ENCODE data around the gene GET3. TPM values are rescaled to one million over a fixed set of nuclear protein-coding genes. Genes with fewer than 3 reads are reported as not detected.

GET3 gene
- total and polyA plus RNA-seq, 4 donors: 50.9 to 120 (median 102) TPM

DNA sequence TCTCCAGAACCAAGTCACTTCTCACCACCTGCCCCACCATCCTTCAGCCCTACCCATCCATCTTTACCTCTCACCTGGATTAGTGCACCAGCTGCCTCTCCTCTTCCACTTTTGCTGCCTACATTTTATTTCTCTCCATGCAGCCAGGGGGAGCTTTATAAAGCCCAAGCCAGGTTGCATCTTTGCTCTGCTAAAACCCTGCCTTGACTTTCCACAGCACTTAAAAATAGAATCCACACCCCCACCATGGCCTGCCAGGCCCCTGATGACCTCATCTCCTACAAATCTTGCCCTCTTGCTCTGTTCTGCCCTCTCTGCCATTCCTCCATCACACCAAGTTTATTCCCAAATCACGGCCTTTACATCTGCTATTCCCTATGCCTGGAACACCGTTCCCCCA is 36.3 kb downstream of the GET3 start:
- Histone ChIP-seq H3K4me3 (ENCODE audit: low read depth, low read length) (no peak overlapping the region), H3K9me3 (ENCODE audit: control insufficient read depth, insufficient read depth, low read length) (no peaks in the 10 kb centered on the region), H3K27ac (ENCODE audit: low read depth, low read length) (no peak overlapping the region), H3K27me3 (ENCODE audit: control insufficient read depth, insufficient read depth, low read length) (no peaks in the 10 kb centered on the region), H3K4me1 (ENCODE audit: control insufficient read depth, insufficient read depth, low read length) (peaks cover 33% of the 10 kb centered on the region), H3K36me3 (ENCODE audit: control insufficient read depth, insufficient read depth, low read length) (peaks cover 26% of the 10 kb centered on the region)
- 92% methylated on average over 2 of the region's 2 CpGs for WGBS (ENCODE audit: insufficient coverage)
- DNase-seq (ENCODE audit: low read depth in 4 of 6, low spot score in 6 of 6): no peak

DNA sequence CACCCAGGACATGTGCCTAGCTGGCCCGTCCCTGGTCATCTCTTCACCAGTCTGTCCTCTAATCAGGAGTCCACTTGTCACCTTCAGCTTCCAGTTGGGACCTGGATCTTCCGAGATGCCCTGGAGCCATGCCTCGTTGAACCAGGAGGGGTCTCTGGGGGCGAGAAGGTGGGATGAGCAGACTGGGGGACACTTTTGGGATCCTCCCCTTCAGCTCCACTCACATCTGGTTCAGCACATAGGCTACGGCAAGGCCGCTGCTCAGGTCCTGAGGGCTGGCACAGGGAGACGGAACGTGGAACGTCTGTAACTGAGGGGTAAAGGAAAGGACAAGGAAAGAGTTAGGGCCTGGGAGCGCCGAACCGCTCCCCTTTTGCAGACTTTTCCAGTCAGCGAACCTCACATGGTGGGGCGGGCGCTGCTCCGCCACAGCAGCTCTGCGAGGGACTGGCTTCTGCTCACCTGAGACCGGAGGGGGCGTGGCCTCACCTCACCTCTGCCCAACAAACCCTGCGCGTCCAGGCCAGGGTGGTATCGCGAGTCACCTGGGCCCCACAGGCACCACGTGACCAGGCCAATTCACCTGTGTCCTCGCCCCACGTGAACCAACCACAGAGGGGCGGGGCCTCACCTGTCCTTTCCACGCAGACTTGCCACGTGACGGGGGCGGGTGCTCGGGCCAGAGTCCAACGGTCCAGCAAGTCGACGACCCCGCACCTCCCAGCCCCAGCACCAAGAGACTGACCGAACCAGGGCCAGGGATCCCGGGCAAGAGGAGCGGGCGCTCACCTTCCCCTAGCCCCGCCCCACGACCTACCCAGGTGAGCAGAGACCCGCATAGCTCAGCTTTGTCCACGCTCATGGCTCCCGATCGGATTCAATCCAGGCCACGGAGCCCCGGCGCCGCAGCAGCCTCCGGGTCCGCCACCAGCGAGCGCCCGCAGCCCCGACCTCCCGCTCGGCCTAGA is 37.6 kb downstream of the GET3 start, which contains the start of gene HOOK2:
TSS of gene HOOK2 (minus strand) at position 965 of the 968 bp plus-strand sequence. CDS start at position 862, 103 bp downstream.
- Histone ChIP-seq H3K4me1 (ENCODE audit: control insufficient read depth, insufficient read depth, low read length) (peaks cover 42% of the 10 kb centered on the region), H3K27me3 (ENCODE audit: control insufficient read depth, insufficient read depth, low read length) (no peaks in the 10 kb centered on the region), H3K9me3 (ENCODE audit: control insufficient read depth, insufficient read depth, low read length) (no peaks in the 10 kb centered on the region), H3K36me3 (ENCODE audit: control insufficient read depth, insufficient read depth, low read length) (peaks cover 24% of the 10 kb centered on the region), H3K27ac (ENCODE audit: low read depth, low read length) (peak within 1 kb of the TSS; percentile 61), H3K4me3 (ENCODE audit: low read depth, low read length) (peak within 1 kb of the TSS; percentile 85)
- DNase-seq (ENCODE audit: low read depth in 4 of 6, low spot score in 6 of 6): peak in 1 of 6 donors; percentile 74
- 10% methylated on average over 52 of the region's 58 CpGs for WGBS (ENCODE audit: insufficient coverage)

DNA sequence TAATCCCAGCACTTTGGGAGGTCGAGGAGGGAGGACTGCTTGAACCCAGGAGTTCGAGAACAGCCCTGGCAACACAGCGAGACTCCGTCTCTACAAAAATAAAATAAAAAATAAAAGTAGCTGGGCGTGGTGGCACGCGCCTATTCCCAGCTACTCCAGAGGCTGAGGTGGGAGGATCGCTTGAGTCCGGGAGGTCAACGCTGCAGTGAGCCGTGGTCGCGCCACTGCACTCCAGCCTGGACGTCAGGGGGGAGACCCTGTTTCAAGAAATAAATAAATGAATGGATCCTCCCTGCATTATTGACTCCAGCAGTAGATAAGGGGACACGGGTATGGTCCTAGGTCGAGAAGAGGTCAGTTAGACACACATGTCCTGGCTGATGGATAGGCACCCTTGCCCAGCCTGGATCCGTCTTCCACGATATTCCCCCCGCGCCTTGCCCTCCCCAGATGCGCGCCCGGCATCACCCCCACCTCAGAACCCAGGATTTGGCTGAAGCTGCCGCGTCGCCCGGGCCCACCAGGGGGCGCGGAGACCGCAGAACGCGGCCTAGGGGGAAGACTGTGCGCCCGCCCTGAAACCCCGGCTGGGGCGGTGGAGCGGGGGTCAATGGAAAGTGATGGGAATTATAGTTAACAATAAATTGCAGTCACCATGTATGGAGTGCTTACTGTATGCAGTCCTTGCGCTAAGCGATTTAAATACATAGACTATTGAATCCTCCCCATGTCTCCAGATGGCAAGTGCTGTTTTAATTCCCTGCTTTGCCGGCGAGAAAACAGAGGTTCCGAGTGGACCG is 40.1 kb downstream of the GET3 start:
- H3K4me1 ChIP-seq (ENCODE audit: control insufficient read depth, insufficient read depth, low read length): peaks cover 51% of the 10 kb centered on the region
- DNase-seq (ENCODE audit: low read depth in 4 of 6, low spot score in 6 of 6): peak in 3 of 6 donors; percentile 63 to 93 (median 91)
- H3K36me3 ChIP-seq (ENCODE audit: control insufficient read depth, insufficient read depth, low read length): peaks cover 3% of the 10 kb centered on the region
- no peaks in the 10 kb centered on the region for H3K9me3 ChIP-seq (ENCODE audit: control insufficient read depth, insufficient read depth, low read length)
- 4% methylated on average over 29 of the region's 43 CpGs for WGBS (ENCODE audit: insufficient coverage)
- peak overlapping the region; percentile 69 for H3K4me3 ChIP-seq (ENCODE audit: low read depth, low read length)
- H3K27ac ChIP-seq (ENCODE audit: low read depth, low read length): peak overlapping the region; percentile 93
- H3K27me3 ChIP-seq (ENCODE audit: control insufficient read depth, insufficient read depth, low read length): no peaks in the 10 kb centered on the region

DNA sequence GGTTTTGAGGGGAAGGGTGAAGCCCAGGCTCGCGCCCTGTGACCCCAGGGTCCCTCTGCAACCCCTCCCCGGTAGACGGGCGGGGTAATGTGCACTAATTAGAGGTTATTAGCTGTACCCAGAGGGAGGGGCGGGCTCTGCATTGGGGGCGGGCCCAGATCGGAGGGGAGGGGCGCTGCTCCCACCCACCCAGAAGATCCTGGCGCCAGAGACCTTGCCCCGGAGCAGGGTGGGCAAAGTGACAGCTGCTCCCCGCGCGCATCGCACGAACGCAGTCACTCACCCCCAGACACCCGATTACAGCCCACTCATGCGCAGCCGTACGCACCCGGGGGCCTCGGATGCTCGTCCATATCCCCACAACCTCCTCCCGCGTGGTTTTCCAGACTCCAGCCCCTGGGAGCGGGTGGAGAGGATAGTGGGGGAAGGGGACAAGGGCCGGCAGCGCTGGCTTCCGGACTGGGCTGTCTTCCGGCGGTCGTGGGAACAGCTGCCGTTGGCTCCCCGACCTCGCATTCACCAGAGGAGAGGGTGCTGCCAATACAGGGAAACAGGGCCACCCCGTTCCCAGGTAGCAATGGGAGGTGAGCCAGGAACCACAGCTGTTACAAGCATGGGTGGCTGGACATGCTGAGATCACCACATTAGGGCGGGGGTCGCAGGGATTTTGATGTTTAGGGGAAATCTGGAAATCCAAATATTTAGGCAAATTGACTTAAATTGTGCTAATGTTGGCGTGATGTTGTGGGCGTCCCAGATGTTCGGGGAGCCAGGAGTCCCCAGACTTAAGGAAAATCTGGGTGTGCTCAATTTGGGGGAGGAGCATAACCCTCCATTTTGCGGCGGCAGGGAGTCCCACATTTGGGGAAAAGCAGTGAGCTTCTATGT is 41.0 kb downstream of the GET3 start:
- H3K4me3 ChIP-seq (ENCODE audit: low read depth, low read length): peak overlapping the region; percentile 69
- 2% methylated on average over 32 of the region's 44 CpGs for WGBS (ENCODE audit: insufficient coverage)
- peak in 2 of 6 donors; percentile 82 to 86 for DNase-seq (ENCODE audit: low read depth in 4 of 6, low spot score in 6 of 6)

DNA sequence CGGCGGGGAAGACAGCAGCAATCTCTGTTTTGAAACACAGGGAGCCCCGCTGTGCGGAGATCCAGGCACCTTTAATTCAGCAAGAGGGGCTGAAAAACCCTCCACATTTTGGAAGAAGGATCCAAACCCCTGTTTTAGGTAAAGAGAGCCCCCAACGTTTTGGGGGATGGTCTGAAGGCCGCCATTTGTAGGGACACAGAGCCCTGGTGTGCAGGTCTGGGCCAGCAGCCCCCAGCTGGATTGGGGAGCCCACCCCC is 41.5 kb downstream of the GET3 start:
- DNase-seq (ENCODE audit: low read depth in 4 of 6, low spot score in 6 of 6): no peak
- H3K36me3 ChIP-seq (ENCODE audit: control insufficient read depth, insufficient read depth, low read length): peaks cover 3% of the 10 kb centered on the region
- H3K4me1 ChIP-seq (ENCODE audit: control insufficient read depth, insufficient read depth, low read length): peaks cover 64% of the 10 kb centered on the region
- H3K9me3 ChIP-seq (ENCODE audit: control insufficient read depth, insufficient read depth, low read length): no peaks in the 10 kb centered on the region
- peak overlapping the region; percentile 93 for H3K27ac ChIP-seq (ENCODE audit: low read depth, low read length)
- H3K27me3 ChIP-seq (ENCODE audit: control insufficient read depth, insufficient read depth, low read length): no peaks in the 10 kb centered on the region
- peak overlapping the region; percentile 69 for H3K4me3 ChIP-seq (ENCODE audit: low read depth, low read length)
- WGBS (ENCODE audit: insufficient coverage): 23% methylated on average over 4 of the region's 6 CpGs

More for the DNA sequence above, 41.0 kb downstream of the GET3 start:
- no peaks in the 10 kb centered on the region for H3K9me3 ChIP-seq (ENCODE audit: control insufficient read depth, insufficient read depth, low read length)
- H3K36me3 ChIP-seq (ENCODE audit: control insufficient read depth, insufficient read depth, low read length): peaks cover 3% of the 10 kb centered on the region
- H3K4me1 ChIP-seq (ENCODE audit: control insufficient read depth, insufficient read depth, low read length): peaks cover 59% of the 10 kb centered on the region
- H3K27me3 ChIP-seq (ENCODE audit: control insufficient read depth, insufficient read depth, low read length): no peaks in the 10 kb centered on the region
- peak overlapping the region; percentile 93 for H3K27ac ChIP-seq (ENCODE audit: low read depth, low read length)

DNA sequence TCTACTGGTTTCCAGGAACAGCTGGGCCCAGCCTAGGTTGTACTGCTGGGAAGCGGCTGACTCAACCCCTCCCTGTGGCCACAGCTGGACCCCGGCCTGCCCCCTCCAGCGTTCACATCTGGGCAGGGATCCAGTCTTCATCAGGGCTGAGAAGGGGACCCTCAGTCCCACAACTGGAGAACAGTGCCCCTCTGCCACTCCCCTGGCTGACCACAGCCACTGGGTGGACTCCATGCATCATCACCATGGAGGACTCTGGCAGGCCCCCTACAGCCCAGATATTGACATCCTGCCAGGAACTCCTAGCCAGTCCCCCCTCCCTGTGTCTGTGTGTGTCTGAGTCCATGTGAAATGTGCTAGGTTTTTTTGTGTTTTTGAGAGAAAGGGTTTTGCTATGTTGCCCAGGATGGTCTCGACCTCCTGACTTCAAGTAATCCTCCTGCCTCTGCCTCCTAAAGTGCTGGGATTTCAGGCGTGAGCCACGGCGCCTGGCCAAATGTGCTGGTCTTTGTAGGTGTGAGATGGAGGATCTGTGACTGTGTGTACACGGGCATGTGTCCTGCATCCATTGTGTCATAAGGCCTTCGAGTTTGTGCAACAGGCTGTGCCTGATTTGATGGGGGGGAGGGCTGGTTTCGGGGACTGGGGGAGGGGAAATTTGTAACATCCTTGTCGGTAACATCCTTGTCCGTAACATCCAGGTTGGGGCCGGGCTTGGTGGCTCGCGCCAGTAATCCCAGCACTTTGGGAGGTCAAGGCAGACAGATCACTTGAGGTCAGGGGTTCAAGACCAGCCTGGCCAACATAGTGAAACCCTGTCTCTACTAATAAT is 42.1 kb downstream of the GET3 start:
- no peaks in the 10 kb centered on the region for H3K27me3 ChIP-seq (ENCODE audit: control insufficient read depth, insufficient read depth, low read length)
- H3K4me3 ChIP-seq (ENCODE audit: low read depth, low read length): peak overlapping the region; percentile 69
- no peaks in the 10 kb centered on the region for H3K9me3 ChIP-seq (ENCODE audit: control insufficient read depth, insufficient read depth, low read length)
- 61% methylated on average over 14 of the region's 15 CpGs for WGBS (ENCODE audit: insufficient coverage)
- peaks cover 68% of the 10 kb centered on the region for H3K4me1 ChIP-seq (ENCODE audit: control insufficient read depth, insufficient read depth, low read length)
- peaks cover 2% of the 10 kb centered on the region for H3K36me3 ChIP-seq (ENCODE audit: control insufficient read depth, insufficient read depth, low read length)
- peak overlapping the region; percentile 93 for H3K27ac ChIP-seq (ENCODE audit: low read depth, low read length)
- DNase-seq (ENCODE audit: low read depth in 4 of 6, low spot score in 6 of 6): peak in 2 of 6 donors; percentile 76 to 79

DNA sequence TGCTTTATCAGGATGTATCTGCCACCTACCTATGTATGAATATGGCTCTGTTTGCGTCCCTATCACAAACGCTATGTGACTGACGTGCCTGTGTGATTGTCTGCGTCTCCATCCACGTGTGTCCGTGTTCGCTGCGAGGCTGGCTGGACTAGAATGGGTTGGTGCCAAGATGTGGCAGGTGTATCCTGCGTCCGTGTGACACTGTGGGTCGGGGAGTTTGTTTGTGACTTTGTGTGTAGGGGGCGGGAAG is 44.8 kb downstream of the GET3 start:
- peaks cover 73% of the 10 kb centered on the region for H3K4me1 ChIP-seq (ENCODE audit: control insufficient read depth, insufficient read depth, low read length)
- 3% methylated on average over 12 of the region's 12 CpGs for WGBS (ENCODE audit: insufficient coverage)

DNA sequence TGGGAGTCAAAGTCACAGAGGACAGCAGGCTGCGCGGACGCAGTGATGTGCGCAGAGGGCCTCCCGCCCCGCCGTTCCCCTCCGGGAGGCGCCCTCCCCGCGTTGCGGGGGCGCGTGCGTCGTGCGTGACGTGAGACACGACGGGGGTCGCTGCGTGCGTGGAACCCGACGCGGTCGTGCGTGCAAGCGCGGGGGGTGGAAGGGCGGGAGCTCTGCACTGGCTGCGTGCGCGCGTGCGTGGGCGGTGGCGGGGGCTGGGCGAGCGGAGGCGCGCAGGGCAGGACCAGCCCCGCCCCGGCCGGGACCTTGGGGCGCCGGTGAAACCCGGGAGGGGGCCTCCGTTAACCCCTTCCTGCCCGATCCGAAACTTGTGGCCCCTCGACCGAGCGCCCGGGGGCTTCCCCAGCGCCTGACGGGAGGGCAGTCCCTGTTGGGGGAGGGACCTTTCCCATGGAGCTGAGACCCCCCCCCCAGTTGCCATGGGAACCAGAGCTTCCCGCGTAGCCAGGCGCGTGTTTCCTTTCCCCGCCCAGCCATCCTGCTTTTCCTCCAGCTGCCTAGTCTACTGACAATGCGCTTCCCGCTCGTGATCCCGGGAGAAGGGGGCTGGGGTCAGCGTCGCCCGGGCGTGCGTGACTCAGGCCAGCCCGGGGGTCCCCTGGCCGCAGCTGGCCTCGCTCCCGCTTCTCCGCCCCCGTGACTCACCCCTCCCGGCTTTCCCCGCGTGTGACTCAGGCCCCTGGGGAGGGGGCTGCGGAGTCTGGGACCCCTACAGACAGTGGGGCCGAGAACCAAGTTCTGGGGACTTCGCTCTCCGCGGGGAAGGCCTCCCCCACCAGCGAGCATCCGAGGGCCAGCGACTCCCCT is 45.4 kb downstream of the GET3 start:
- 0% methylated on average over 82 of the region's 88 CpGs for WGBS (ENCODE audit: insufficient coverage)
- peak overlapping the region; percentile 62 for H3K4me3 ChIP-seq (ENCODE audit: low read depth, low read length)
- H3K4me1 ChIP-seq (ENCODE audit: control insufficient read depth, insufficient read depth, low read length): peaks cover 68% of the 10 kb centered on the region
- H3K9me3 ChIP-seq (ENCODE audit: control insufficient read depth, insufficient read depth, low read length): no peaks in the 10 kb centered on the region
- H3K27ac ChIP-seq (ENCODE audit: low read depth, low read length): peak overlapping the region; percentile 92
- peak in 3 of 6 donors; percentile 78 to 96 (median 95) for DNase-seq (ENCODE audit: low read depth in 4 of 6, low spot score in 6 of 6)
- H3K36me3 ChIP-seq (ENCODE audit: control insufficient read depth, insufficient read depth, low read length): no peaks in the 10 kb centered on the region
- H3K27me3 ChIP-seq (ENCODE audit: control insufficient read depth, insufficient read depth, low read length): no peaks in the 10 kb centered on the region

More for the DNA sequence above, 44.8 kb downstream of the GET3 start:
- Histone ChIP-seq H3K36me3 (ENCODE audit: control insufficient read depth, insufficient read depth, low read length) (no peaks in the 10 kb centered on the region), H3K4me3 (ENCODE audit: low read depth, low read length) (peak overlapping the region; percentile 62), H3K27me3 (ENCODE audit: control insufficient read depth, insufficient read depth, low read length) (no peaks in the 10 kb centered on the region), H3K9me3 (ENCODE audit: control insufficient read depth, insufficient read depth, low read length) (no peaks in the 10 kb centered on the region), H3K27ac (ENCODE audit: low read depth, low read length) (peak overlapping the region; percentile 92)
- no peak for DNase-seq (ENCODE audit: low read depth in 4 of 6, low spot score in 6 of 6)

Measured in spinal cord (tissue), 10 donors.